ENCODE results near the gene SH2D3A.

DNA sequence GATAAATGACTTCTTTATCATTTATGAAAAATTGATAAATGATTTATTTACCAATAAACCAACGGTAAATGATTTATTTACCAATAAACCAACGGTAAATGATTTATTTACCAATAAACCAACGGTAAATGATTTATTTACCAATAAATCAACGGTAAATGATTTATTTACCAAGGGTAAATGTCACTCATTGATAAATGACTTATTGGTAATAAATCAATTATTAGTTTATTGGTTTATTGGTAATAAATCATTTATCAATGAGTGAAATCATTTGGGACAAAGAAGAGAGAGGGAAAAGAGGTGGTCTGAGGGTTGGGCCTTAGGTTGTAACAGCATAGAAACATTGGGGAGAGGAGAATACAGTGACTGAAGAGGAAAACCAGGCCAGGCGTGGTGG is 26.7 kb upstream of the SH2D3A start:
- TF ChIP-seq, protein P1, sequence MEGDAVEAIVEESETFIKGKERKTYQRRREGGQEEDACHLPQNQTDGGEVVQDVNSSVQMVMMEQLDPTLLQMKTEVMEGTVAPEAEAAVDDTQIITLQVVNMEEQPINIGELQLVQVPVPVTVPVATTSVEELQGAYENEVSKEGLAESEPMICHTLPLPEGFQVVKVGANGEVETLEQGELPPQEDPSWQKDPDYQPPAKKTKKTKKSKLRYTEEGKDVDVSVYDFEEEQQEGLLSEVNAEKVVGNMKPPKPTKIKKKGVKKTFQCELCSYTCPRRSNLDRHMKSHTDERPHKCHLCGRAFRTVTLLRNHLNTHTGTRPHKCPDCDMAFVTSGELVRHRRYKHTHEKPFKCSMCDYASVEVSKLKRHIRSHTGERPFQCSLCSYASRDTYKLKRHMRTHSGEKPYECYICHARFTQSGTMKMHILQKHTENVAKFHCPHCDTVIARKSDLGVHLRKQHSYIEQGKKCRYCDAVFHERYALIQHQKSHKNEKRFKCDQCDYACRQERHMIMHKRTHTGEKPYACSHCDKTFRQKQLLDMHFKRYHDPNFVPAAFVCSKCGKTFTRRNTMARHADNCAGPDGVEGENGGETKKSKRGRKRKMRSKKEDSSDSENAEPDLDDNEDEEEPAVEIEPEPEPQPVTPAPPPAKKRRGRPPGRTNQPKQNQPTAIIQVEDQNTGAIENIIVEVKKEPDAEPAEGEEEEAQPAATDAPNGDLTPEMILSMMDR (conservative IDR thresholded peaks at IDR 0.05) = no peak
- no peak for TF ChIP-seq ZFX (IDR thresholded peaks at IDR 0.05)
